Measurements from ENCODE around the gene NR6A1.
A peak's percentile ranks its signal among the peaks of the same experiment; 100 is the strongest.

NR6A1 gene

DNA sequence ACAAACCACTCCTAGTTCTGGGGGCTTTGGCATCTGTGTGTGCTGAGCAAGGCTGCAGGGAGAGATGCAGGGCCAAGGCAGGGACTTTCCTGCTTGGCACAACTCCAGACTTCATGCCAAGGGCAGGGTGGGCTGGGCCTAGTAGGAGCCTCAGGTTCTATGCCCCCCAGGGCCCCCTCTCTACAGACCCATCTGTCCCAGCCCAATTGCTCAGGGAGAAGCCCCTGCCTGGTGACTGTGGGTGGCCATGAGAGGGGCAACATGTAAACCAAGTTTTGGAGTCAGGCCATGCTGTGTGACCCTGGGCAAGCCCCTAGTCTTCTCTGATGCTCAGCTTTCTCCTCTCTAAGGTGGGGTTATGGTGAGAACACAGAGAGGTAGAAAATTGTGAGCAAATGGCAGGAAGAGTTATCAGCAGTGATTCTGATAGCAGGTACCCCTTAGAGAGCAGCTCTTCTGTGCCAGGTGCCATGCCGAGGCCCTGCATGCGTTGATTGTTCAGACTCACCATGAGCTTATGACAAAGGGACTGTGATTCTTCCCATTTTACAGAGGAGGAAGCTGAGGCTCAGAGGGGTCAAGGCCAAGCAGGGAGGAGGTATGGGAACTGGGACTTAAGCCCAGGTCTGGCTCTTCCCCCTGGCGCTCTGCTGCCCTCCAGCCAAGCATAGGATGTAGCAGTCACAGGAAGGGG, 11.0 kb upstream of the NR6A1 start:
- H3K9ac ChIP-seq (ENCODE audit: low read depth, low read length): no peak overlapping the region
- H3K4me1 ChIP-seq (ENCODE audit: control insufficient read depth, insufficient read depth, low read length): peaks cover 13% of the 10 kb centered on the region
- H3K27me3 ChIP-seq (ENCODE audit: control insufficient read depth, insufficient read depth, low read length): peaks cover 8% of the 10 kb centered on the region
- H3K9me3 ChIP-seq (ENCODE audit: control insufficient read depth, insufficient read depth, low read length): no peaks in the 10 kb centered on the region
- no peak overlapping the region for H3K27ac ChIP-seq (ENCODE audit: low read depth, low read length)
- no peaks in the 10 kb centered on the region for H3K36me3 ChIP-seq (ENCODE audit: control insufficient read depth, insufficient read depth, low read length)
- no peak overlapping the region for H3K4me3 ChIP-seq (ENCODE audit: low read depth, low read length)

DNA sequence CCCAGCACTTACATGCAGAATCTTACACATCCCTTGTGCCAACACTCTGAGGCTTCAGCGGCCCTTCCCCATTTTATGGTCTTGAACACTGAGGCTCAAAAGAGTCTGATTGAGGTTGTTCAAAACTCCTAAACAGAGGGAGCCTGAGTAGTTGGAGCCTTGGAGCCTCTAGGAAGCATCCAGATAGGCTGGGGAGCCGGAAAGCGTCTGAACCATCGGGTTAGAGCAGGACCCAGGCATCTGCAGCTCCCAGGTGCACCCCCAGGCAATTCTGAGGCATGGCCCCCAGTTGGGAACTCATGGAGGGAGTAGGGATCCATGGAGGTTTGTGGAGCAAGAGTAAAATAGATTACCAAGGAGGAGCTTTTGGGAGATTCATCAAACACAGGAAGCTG, 9.6 kb upstream of the NR6A1 start:
- Histone ChIP-seq H3K4me3 (ENCODE audit: low read depth, low read length) (no peak overlapping the region), H3K9ac (ENCODE audit: low read depth, low read length) (no peak overlapping the region), H3K4me1 (ENCODE audit: control insufficient read depth, insufficient read depth, low read length) (peaks cover 13% of the 10 kb centered on the region), H3K27ac (ENCODE audit: low read depth, low read length) (no peak overlapping the region), H3K27me3 (ENCODE audit: control insufficient read depth, insufficient read depth, low read length) (peaks cover 21% of the 10 kb centered on the region), H3K36me3 (ENCODE audit: control insufficient read depth, insufficient read depth, low read length) (no peaks in the 10 kb centered on the region), H3K9me3 (ENCODE audit: control insufficient read depth, insufficient read depth, low read length) (no peaks in the 10 kb centered on the region)

DNA sequence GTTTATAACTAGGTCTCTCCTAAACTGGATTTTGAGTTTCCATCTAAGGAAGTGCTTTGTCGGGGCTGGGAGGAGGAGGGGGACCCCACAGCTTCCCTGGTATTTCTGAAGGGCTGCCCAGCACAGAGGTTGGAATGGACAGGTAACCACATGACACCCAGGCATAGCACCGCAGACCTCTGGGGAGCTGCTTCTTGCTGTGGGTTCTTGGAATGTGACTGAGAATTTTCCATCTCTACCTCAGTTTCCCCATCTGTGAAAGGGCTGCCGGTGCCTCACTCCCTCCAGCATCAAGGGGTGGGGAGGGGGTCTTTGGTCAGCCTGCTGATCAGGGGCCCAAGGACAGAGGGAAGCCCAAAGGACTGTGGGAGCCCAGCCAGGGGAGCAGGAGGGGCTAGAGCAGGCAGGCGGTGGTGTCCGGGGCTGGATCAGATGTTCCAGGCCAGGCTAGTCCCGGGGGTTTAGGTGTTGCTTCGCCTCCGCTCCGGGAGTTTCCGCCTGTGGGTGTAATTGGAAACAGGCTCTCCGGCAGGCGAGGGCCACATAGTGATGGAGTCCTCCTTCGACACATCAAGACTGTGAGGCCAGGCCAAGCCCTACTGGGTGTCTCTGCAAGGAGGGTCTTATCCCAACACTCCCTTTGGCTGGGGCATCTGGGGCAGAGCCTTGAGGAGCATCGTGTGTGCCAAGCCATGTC, 9.1 kb upstream of the NR6A1 start:
- Histone ChIP-seq H3K27ac (ENCODE audit: low read depth, low read length) (peak overlapping the region; percentile 84), H3K9ac (ENCODE audit: low read depth, low read length) (no peak overlapping the region)

DNA sequence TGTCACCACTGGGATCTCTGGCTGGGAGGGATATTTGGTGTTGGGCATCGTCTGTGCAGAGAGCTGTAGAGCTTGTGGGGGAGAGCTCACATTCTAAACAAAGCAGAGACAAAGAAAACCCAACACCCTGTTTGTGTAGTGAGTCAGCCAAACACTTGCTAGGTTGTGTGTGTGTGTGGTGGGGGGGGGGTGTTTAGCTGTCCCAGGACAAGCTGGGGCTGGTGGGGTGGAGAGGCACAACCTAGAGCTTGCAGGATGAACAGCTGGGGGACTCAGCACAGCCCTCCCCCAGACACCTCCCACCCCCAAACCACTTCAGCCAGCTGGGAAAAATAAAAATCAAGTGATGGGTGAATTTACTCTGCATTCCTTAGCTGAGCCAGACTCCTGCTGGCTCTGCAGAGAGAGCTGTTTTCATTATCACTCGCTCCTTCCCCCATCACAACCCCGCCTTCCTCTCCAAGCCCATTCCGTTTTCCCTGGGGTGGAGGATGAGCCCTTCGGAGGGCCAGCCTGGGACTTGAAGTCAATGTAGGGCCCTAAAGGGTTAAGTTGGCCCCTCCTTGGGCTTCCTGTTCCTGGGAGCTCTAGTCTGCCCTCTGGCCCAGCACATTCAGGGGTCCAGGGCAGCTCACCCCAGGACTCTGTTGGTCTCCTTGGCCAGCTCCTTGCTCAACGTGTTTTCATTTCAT, 8.4 kb upstream of the NR6A1 start:
- Histone ChIP-seq H3K27me3 (ENCODE audit: control insufficient read depth, insufficient read depth, low read length) (peaks cover 21% of the 10 kb centered on the region), H3K4me3 (ENCODE audit: low read depth, low read length) (no peak overlapping the region), H3K9ac (ENCODE audit: low read depth, low read length) (no peak overlapping the region), H3K9me3 (ENCODE audit: control insufficient read depth, insufficient read depth, low read length) (no peaks in the 10 kb centered on the region), H3K4me1 (ENCODE audit: control insufficient read depth, insufficient read depth, low read length) (peaks cover 13% of the 10 kb centered on the region), H3K27ac (ENCODE audit: low read depth, low read length) (peak overlapping the region; percentile 84), H3K36me3 (ENCODE audit: control insufficient read depth, insufficient read depth, low read length) (no peaks in the 10 kb centered on the region)

More for the DNA sequence above, 9.1 kb upstream of the NR6A1 start:
- H3K4me1 ChIP-seq (ENCODE audit: control insufficient read depth, insufficient read depth, low read length): peaks cover 13% of the 10 kb centered on the region
- H3K27me3 ChIP-seq (ENCODE audit: control insufficient read depth, insufficient read depth, low read length): peaks cover 21% of the 10 kb centered on the region
- H3K9me3 ChIP-seq (ENCODE audit: control insufficient read depth, insufficient read depth, low read length): no peaks in the 10 kb centered on the region
- H3K36me3 ChIP-seq (ENCODE audit: control insufficient read depth, insufficient read depth, low read length): no peaks in the 10 kb centered on the region
- H3K4me3 ChIP-seq (ENCODE audit: low read depth, low read length): no peak overlapping the region

DNA sequence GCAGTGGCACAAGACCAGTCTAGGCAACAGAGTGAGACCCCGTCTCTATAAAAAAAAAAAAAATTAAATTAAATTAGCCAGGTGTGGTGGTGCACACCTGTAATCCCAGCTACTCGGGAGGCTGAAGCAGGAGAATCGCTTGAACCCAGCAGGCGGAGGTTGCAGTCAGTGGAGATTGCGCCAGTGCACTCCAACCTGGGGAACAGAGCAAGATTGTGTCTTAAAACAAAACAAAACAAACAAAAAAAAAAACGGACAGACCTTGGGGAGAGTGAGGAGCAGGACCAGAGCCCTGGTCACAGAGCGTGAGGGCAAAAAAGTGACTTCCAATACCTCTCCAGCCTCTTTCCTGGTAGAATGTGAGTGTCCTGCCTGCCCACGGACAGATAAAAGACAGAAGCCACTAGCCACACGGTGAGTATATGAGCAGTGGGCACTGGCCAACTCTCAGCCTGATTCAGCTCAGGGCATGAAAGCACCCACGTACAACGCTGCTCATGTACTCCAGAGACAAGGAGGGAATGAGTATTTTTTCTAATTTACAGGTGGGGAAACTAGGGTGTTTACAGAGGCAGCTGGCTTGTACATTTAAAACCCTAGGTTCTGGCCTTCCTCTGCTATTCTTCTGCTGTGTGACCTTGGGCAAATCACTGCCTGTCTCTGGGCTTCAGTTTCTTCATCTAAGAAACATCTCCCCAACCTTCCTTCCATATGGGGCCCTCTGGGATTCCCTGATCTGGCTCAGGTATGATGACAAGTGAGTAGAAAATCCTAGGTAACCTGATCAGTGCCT, 7.7 kb upstream of the NR6A1 start:
- Histone ChIP-seq H3K9me3 (ENCODE audit: control insufficient read depth, insufficient read depth, low read length) (no peaks in the 10 kb centered on the region), H3K9ac (ENCODE audit: low read depth, low read length) (no peak overlapping the region), H3K27ac (ENCODE audit: low read depth, low read length) (peak overlapping the region; percentile 84), H3K4me1 (ENCODE audit: control insufficient read depth, insufficient read depth, low read length) (peaks cover 13% of the 10 kb centered on the region), H3K36me3 (ENCODE audit: control insufficient read depth, insufficient read depth, low read length) (no peaks in the 10 kb centered on the region), H3K27me3 (ENCODE audit: control insufficient read depth, insufficient read depth, low read length) (peaks cover 21% of the 10 kb centered on the region), H3K4me3 (ENCODE audit: low read depth, low read length) (no peak overlapping the region)

DNA sequence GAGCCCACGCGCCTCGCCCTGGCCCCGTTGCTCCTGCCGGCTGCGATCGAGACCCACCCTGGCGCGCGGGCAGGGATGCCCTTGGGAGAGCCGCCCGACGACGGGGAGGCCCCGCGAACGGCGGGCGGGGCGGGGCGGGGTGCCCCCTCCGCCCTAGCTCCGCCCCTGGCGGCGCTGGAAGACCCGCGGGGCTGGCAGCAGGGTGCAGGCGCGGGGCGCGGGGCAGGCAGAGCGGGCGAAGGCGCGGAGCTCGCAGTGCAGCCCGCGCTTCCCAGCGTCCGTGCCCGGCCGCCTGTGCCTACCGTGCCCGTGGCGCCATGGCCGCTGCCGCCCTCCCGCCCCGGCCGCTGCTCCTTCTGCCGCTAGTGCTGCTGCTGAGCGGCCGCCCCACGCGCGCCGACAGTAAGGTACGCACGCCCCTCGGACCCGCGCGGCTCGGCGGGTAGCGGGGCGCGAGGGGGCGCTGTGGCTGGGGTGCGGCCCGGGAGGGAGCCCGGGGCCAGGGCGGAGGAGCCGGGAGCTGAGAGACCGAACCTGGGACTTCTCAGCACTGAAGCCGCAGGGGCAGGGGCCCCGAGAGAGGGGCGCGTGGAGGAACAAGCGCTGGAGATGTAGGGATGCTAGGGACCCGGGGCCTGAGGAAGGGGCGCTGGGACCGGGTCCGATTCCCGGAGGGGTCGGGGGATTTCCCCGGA, 6.0 kb upstream of the NR6A1 start, which contains the start of gene OLFML2A:
OLFML2A (plus strand) TSS at position 180 of the 695 bp plus-strand sequence; CDS start at position 318, 138 bp downstream.
- Histone ChIP-seq H3K4me1 (ENCODE audit: control insufficient read depth, insufficient read depth, low read length) (peaks cover 13% of the 10 kb centered on the region), H3K4me3 (ENCODE audit: low read depth, low read length) (peak within 1 kb of the TSS; percentile 67), H3K9me3 (ENCODE audit: control insufficient read depth, insufficient read depth, low read length) (no peaks in the 10 kb centered on the region), H3K9ac (ENCODE audit: low read depth, low read length) (0 out of 2 replicates have a peak within 1 kb of the TSS, but pooled peaks have one; percentile 15), H3K27me3 (ENCODE audit: control insufficient read depth, insufficient read depth, low read length) (peaks cover 29% of the 10 kb centered on the region), H3K27ac (ENCODE audit: low read depth, low read length) (no peak within 1 kb of the TSS), H3K36me3 (ENCODE audit: control insufficient read depth, insufficient read depth, low read length) (no peaks in the 10 kb centered on the region)

DNA sequence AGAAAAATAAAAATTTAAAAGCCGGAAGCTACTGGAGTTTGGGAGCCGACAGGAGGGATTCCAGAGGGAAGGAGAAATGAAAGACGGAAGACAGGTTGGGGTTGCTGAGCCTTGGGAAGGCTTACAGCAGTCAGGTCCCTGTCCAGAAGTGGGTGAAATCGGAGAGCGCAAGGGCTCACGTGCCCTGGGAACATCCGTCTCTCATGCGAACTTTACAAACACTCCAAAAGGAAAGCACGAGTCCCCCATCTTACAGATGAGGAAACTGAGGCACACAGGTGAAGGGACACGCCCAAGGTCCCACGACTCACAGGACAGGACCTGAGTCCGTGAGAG, 5.5 kb upstream of the NR6A1 start:
- Histone ChIP-seq H3K9ac (ENCODE audit: low read depth, low read length) (no peak overlapping the region), H3K27ac (ENCODE audit: low read depth, low read length) (no peak overlapping the region)

DNA sequence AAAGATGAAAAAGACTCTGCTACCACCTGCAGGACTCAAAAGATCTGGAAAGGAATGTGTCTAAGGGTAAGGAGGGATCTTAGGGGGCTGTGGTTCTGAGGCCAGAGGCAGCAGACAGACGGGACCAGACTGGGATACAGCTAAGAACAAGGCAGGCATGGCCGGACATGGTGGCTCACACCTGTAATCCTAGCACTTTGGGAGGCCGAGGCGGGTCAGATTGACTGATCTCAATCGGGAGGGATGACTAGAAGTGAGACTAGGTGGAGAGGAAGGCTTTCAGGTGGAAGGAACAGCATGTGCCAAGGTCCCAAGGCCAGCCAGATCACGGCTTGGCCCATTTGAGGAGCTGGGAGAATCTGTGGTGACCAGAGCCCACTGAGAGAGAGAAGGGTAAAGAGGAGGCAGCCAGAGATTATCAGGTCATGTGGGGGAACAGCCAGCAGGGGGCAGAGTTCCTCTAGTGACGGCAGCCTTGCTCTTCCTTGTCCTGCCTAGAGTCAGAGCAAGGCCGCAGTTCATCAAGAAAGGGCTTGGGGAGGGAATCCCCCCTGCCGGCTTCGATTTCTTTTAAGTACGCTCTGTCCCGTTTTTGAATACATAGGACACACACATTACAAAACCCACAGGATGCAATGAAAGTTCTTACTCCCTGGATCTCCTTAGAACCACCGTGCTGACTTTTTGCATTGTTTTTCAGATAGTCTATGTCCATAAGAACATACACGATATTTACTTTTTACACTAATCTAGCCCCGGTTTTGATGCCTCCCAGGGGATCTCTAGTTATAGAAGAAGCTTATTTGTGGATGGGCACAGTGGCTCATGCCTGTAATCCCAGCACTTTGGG, 3.2 kb upstream of the NR6A1 start:
- H3K36me3 ChIP-seq (ENCODE audit: control insufficient read depth, insufficient read depth, low read length): no peaks in the 10 kb centered on the region
- peaks cover 31% of the 10 kb centered on the region for H3K27me3 ChIP-seq (ENCODE audit: control insufficient read depth, insufficient read depth, low read length)
- no peak overlapping the region for H3K9ac ChIP-seq (ENCODE audit: low read depth, low read length)
- no peak overlapping the region for H3K27ac ChIP-seq (ENCODE audit: low read depth, low read length)
- H3K9me3 ChIP-seq (ENCODE audit: control insufficient read depth, insufficient read depth, low read length): no peaks in the 10 kb centered on the region
- peaks cover 8% of the 10 kb centered on the region for H3K4me1 ChIP-seq (ENCODE audit: control insufficient read depth, insufficient read depth, low read length)
- H3K4me3 ChIP-seq (ENCODE audit: low read depth, low read length): no peak overlapping the region

More for the DNA sequence above, 5.5 kb upstream of the NR6A1 start:
- H3K4me1 ChIP-seq (ENCODE audit: control insufficient read depth, insufficient read depth, low read length): peaks cover 13% of the 10 kb centered on the region
- H3K4me3 ChIP-seq (ENCODE audit: low read depth, low read length): peak overlapping the region; percentile 67
- H3K9me3 ChIP-seq (ENCODE audit: control insufficient read depth, insufficient read depth, low read length): no peaks in the 10 kb centered on the region
- H3K36me3 ChIP-seq (ENCODE audit: control insufficient read depth, insufficient read depth, low read length): no peaks in the 10 kb centered on the region
- H3K27me3 ChIP-seq (ENCODE audit: control insufficient read depth, insufficient read depth, low read length): peaks cover 29% of the 10 kb centered on the region

DNA sequence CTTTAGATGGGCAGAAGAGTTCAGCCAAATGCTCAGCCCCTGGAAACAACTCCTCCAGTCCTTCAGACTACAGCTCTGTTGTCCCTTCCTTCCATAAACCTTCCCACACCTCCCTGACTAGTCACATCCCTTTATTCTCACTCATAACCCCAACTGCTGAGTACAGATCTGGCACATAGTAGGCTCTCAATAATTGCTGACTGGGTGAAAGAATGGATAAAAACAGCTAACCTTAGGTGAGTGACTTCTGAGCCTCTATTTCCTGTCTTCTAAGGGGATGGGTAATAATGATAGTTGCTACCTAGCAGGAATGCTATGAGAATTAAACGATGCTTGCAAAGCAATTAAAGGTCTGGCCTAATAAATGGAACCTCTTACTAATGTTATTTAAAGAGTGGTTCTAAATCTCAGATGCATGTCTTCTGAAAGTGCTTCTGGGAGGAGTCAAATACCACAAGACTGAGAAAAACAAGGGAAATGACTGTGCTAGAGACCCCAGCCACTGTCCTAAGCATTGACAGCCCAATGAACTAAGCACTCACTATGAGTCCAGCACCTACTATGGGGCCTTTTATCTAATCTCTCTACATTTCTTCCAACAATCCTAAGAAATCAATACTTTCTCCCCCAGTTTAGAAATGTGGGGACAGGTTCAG, 2.5 kb upstream of the NR6A1 start:
- no peak overlapping the region for H3K9ac ChIP-seq (ENCODE audit: low read depth, low read length)
- H3K36me3 ChIP-seq (ENCODE audit: control insufficient read depth, insufficient read depth, low read length): no peaks in the 10 kb centered on the region
- no peak overlapping the region for H3K27ac ChIP-seq (ENCODE audit: low read depth, low read length)
- peaks cover 10% of the 10 kb centered on the region for H3K4me1 ChIP-seq (ENCODE audit: control insufficient read depth, insufficient read depth, low read length)
- H3K27me3 ChIP-seq (ENCODE audit: control insufficient read depth, insufficient read depth, low read length): peaks cover 39% of the 10 kb centered on the region
- H3K9me3 ChIP-seq (ENCODE audit: control insufficient read depth, insufficient read depth, low read length): no peaks in the 10 kb centered on the region
- no peak overlapping the region for H3K4me3 ChIP-seq (ENCODE audit: low read depth, low read length)

Measured in HUES48 (cell line).